Esophagus (tissue), 2 donors: ENCODE data around the gene NR2F1. TPM values are rescaled to one million over a fixed set of nuclear protein-coding genes. Genes with fewer than 3 reads are reported as not detected.
A peak's percentile ranks its signal among the peaks of the same experiment; 100 is the strongest.

ENCODE experiments used
- H3K27ac ChIP-seq, 2 donors: one replicate each; pipeline ENCODE4 v1.5.1; 2013; ENCODE audit warnings: low read depth in 2 of 2, mild to moderate bottlenecking in 2 of 2, inconsistent platforms in 1 of 2, low read length in 1 of 2, moderate library complexity in 1 of 2
- H3K27me3 ChIP-seq, 2 donors: one replicate each; pipeline ENCODE4 v1.6.1; 2013; ENCODE audit warnings: low read length in 2 of 2, control low read depth in 1 of 2, mild to moderate bottlenecking in 1 of 2; ENCODE audit not compliant: insufficient read depth in 2 of 2, control insufficient read depth in 1 of 2
- H3K36me3 ChIP-seq, 2 donors: one replicate each; pipeline ENCODE4 v1.6.1; 2013; ENCODE audit warnings: low read length in 1 of 2; ENCODE audit not compliant: control insufficient read depth in 2 of 2, insufficient read depth in 2 of 2
- H3K4me1 ChIP-seq, 2 donors: one replicate each; pipeline ENCODE4 v1.6.1; 2013; ENCODE audit warnings: low read length in 1 of 2; ENCODE audit not compliant: control insufficient read depth in 2 of 2, insufficient read depth in 2 of 2
- H3K4me3 ChIP-seq, 2 donors: one replicate each; pipeline ENCODE4 v1.5.1; 2013; ENCODE audit warnings: low read length in 2 of 2, mild to moderate bottlenecking in 2 of 2, low read depth in 1 of 2, moderate library complexity in 1 of 2
- H3K9me3 ChIP-seq, 2 donors: one replicate each; pipeline ENCODE4 v1.6.1; 2013; ENCODE audit warnings: mild to moderate bottlenecking in 2 of 2, low read depth in 1 of 2, low read length in 1 of 2, moderate library complexity in 1 of 2; ENCODE audit not compliant: control insufficient read depth in 2 of 2, insufficient read depth in 1 of 2
- WGBS, 2 donors: extraction: QIAGEN DNeasy Blood & Tissue Kit; methylation state at CpG; one replicate each; pipeline ENCODE4 v1.1.7; 2013; 5-methylcytosine and 5-hydroxymethylcytosine counted together
- polyA plus RNA-seq, 2 donors: library from polyadenylated mRNA; stranded (reverse); fragments of 200-250 nt; gene quantifications; one replicate each; pipeline ENCODE4 v1.2.3, GENCODE V29; 2013
- donor health status: healthy with polysubstance abuse.
- donor health status: Bipolar disorder and iron deficiency.

The NR2F1 gene
- polyA plus RNA-seq, 2 donors, result 2.2 to 9.5 TPM

DNA sequence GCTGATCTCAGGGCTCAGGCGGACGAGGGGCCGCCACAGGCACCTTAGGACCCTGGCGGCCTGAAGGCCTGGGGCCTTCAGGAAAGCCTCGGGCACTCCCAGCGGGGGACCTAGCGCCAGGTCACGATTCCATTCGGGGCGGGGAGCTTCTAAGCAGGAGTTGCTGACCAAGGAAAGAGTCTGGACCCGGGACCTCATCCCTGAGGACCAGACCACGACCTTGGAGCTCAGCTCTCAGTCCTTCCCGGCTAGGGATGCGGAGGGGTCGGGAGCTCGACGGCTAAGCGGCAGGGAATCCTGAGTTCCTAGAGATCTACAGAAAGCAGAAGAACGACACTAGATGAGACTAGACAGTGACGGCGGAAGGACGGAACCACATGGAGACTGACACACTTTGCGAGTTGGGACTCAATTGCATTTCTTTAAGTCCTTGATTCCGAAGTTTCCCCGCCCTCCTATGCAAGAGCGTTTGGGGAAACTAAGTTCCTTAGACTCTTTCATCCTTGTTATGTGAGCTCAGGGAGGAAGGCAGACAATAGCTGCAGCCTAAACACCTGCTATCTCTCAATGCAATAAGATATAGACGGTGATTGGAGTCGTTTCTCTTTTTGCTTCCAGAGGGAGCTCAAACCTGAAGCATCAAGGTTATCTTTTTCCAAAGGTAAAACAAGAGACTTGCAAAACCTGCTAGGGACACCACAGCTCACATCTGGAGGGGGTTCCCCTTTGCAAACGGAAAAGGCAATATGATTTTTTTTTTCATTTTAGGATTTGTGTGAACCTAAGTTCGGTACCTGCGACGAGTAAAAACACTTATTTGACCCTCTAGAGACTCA lies 11.7 kb upstream of the NR2F1 start:
- Histone ChIP-seq H3K4me1 (peaks cover 3 to 5% of the 10 kb centered on the region in 2 donors), H3K4me3 (peak overlapping the region in 1 of 2 donors; percentile 30), H3K9me3 (no peaks in the 10 kb centered on the region), H3K36me3 (no peaks in the 10 kb centered on the region), H3K27ac (no peak overlapping the region), H3K27me3 (peaks cover 0 to 9% of the 10 kb centered on the region in 2 donors)
- 57 to 63% methylated on average over 32 of the region's 32 CpGs for WGBS, 2 donors

DNA sequence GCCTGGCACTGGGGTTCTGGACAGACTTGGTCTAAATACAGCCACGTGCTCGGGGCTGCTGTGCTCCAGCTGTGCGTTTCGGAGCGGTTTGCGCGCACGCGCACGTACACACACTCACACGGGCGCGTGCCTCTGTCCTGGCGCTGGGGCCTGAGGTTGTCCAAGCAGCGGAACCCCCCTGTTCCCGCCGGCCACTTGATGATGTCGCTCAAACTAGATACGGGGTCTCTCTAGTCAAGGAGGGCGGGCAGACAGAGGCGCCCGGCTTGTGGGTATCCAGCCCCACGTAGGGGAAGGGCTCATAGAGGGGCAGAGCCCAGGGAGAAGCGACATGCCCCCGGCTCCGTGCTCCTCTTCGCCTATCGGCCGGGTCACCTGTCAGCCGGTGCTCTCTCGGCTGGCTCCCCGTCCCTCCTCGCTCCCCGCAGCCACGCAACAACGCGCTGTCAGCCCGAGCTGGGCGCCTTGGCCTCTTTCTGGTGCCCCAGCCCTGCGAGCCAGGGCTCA lies 10.9 kb upstream of the NR2F1 start:
- peaks cover 3 to 5% of the 10 kb centered on the region in 2 donors for H3K4me1 ChIP-seq
- no peaks in the 10 kb centered on the region for H3K36me3 ChIP-seq
- WGBS, 2 donors, result 21 to 28% methylated on average over 36 to 40 of the region's 40 CpGs
- H3K4me3 ChIP-seq, result peak overlapping the region in 1 of 2 donors; percentile 30
- peaks cover 0 to 9% of the 10 kb centered on the region in 2 donors for H3K27me3 ChIP-seq
- no peak overlapping the region for H3K27ac ChIP-seq
- H3K9me3 ChIP-seq, result no peaks in the 10 kb centered on the region

DNA sequence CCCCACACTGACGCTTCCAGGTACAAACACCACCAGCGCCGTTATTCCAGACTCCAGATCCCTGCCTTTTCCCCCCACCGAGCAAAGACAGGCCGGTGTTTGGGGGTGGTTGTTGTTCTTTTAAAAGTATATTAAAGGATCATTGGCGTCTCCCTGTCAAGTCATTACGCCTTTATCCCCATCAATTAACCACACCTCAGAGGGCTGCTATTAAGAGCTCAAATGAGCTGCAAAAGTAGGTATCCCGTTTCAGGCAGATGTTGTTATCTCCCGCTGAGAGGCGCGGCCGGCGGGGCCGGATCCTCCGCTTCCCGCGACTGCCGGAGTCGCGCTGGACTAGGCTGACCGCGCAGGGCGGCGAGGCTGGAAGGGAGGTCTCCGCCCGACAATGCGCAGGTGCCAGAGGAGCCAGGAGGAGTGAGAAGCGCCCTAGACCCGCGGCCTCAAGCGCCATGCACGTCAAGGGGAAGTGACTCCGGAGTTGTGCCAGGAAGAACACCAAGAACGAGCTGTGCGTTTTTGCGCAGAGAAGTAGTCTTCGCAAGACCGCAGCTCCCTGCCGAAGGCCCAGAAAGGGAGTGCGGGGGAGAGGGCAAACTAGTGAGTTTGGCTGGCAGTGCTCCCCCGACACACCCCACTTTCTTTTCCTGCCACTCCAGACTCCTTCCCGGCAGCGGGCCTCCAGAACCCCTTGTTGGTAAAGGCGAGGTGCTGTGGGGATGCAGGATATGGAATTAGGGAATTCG lies 10.2 kb upstream of the NR2F1 start:
- Histone ChIP-seq H3K4me3 (peak overlapping the region in 1 of 2 donors; percentile 30), H3K4me1 (peaks cover 3 to 5% of the 10 kb centered on the region in 2 donors)

DNA sequence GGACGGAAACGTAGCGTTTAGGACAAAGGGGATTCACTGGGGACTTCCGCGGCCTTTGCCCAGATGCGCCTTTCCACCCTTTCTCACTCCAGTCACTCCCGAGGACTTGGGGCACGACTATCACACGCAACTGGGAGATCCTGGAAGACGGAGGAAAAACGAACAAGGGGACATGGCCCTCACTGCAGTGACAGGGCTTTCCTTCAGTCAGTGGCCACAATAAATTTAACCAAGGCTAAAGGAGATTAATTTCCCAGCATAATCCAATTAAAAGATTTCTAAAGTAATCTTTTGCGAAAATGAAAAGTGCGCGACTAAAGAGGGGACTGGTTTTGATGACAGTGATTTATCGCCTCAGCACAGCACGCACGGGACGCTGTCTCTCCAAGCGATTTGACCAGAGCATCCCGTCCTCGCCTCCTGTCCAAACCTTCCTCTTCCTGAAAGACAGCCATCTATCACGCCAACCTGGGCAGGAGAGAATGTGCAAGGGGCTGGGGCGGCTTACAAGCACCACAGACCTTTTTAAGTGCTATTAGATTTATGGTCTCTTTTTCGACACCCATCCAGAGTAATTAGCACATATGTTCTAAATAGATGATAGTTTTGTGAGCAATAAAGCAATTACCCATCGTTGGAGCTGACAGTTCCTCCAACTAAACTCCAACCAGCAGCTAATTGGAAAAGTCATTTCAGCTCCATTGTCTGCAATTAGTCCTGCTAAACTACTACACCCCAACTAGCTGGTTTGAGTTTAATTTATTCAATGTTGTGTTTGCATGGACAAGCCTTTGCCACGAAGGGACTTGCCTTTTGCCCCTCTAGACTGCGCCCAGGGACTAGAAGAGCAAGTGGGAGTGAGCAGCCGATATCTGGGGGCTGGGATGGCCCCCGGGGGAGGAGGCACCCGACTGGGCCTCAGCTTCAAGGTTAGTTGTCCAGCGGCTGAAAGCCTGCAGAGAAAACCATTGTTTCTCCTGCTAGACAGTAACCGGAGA lies 9.4 kb upstream of the NR2F1 start:
- Histone ChIP-seq H3K4me3 (peak overlapping the region in 1 of 2 donors; percentile 5), H3K27ac (no peak overlapping the region), H3K27me3 (peaks cover 0 to 9% of the 10 kb centered on the region in 2 donors), H3K9me3 (no peaks in the 10 kb centered on the region), H3K4me1 (peaks cover 3 to 5% of the 10 kb centered on the region in 2 donors), H3K36me3 (no peaks in the 10 kb centered on the region)
- 40 to 46% methylated on average over 32 of the region's 32 CpGs for WGBS, 2 donors

More for the DNA sequence above, 10.2 kb upstream of the NR2F1 start:
- Histone ChIP-seq H3K27me3 (peaks cover 0 to 9% of the 10 kb centered on the region in 2 donors), H3K9me3 (no peaks in the 10 kb centered on the region), H3K27ac (no peak overlapping the region), H3K36me3 (no peaks in the 10 kb centered on the region)
- 19 to 25% methylated on average over 45 of the region's 45 CpGs for WGBS, 2 donors

DNA sequence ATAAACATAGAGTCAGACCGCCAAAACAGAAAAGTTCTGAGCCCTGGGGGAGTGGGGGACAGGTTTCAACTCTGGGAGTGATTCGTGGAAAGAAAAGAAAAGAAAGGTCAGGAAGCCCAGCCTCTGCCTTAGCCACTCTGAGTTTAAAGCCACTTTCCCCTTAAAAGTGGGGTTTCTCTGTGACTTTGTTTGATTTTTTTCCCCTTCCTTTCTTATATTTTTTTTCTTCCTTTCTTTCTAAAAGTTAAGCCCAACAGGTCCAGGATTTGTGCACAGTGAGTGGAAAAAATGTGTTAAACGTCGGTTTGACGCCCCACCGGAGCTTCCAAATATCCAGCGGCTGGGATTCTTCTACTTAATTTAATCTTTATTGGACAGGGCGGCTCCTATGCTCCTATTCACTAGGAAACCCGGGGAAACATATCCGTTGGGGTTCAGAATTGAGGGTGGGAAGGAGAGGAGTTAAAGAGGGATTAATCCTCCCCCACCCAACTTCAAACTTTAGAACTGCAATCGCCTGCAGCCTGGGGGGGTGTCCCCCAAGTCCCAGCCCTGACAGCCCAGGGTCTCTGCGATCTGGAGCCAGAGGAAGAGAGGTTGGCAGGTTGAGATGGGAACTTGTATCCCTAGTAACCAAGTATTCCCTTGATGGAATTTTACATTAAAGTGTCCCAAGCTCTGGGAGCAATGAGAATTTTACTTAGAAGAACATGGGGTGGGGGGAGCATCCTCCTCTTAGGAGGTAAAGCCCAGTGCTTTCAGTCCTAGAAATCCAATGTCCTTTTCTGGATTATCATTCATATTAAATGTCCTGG lies 8.3 kb upstream of the NR2F1 start:
- Histone ChIP-seq H3K9me3 (no peaks in the 10 kb centered on the region), H3K4me1 (peaks cover 4 to 5% of the 10 kb centered on the region in 2 donors), H3K27me3 (peaks cover 0 to 11% of the 10 kb centered on the region in 2 donors), H3K4me3 (no peak overlapping the region), H3K27ac (no peak overlapping the region), H3K36me3 (no peaks in the 10 kb centered on the region)
- WGBS, 2 donors, result 22 to 27% methylated on average over 12 of the region's 12 CpGs

DNA sequence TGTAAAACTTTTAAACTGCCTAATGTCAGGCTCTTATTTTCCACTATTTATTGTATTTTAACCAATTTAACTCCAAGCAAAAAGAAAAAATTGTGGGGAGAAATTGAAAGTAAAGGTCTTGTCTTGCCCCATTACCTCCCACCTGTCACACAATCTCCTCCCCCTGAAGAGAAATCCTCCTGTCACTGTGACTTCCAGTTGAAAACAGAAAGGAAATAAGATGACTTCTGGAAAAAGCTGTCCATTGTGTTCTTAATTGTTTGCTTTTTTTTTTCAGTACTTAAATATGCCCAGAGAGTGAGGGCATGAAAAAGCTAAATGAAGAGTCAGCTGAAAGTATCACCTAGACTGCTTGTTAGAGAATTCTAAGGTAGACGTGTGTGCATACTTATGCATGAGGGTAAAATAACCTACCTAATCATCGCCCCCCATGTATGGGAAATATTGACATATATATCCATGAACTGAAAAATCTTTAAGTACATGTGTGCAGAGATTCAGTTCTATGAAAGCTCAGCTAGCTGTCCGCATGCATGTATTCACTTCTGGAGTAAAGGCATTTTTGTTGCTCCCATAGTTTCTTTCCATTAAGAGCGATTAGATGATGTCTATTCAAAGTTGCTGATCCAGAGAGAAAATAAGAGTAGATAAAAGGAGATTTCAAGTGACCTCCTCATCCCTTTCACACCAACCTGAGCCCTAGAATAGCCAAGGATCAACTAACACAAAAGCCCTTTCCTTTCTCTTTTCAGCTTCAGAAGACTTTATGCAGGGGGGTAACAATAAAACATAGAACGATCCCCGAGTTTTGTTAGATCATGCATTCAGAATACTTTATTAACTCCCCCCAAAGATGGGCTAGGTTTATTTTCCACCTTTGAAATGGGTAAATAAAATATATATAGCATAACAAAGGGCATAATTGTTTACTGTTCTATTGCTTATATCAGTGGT lies 7.3 kb upstream of the NR2F1 start:
- H3K4me1 ChIP-seq, result peaks cover 5 to 11% of the 10 kb centered on the region in 2 donors
- no peak overlapping the region for H3K27ac ChIP-seq
- WGBS, 2 donors, result 53 to 68% methylated on average over 6 of the region's 6 CpGs
- no peaks in the 10 kb centered on the region for H3K36me3 ChIP-seq
- no peak overlapping the region for H3K4me3 ChIP-seq
- H3K27me3 ChIP-seq, result peaks cover 0 to 13% of the 10 kb centered on the region in 2 donors
- H3K9me3 ChIP-seq, result no peaks in the 10 kb centered on the region

DNA sequence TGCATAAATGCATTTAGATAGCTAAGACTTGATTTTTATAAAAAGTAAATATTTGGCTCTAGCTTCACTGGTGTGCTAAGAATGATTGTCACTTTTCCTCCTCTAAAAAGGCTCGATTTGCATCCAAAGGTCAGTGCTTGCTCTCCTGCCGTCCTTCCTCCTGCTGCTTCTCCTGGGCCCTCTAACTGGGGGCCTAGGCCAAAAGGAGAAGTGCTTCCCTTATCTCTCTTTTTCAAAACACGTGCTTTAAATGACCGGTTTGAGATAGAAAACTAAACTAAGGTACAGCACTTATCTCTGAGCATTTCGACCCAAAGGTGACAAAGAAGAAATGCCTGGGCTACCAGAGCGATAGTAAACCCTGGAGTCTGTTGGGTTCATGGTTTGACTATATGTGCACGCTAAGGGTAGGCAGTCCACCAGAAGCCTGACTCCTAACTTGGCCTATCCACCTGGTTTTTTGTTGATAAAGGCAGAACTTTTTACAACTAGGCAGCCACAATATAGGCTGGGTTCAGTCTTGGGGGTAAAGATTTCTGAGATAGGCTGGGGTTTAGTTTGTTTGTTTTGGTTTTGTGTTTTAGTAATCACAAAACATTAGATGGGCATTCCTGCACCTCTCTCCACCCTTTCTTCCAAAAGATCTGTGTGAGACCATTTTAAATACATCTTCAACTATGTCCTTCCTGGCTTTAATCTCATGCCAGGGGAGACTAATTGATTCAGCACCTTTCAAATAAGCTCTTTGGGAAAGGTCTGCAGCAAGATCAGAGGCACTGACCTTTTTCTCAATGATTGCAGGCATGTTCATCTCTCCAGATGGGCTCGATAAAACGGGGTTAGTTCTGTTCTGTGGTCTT lies 5.8 kb upstream of the NR2F1 start:
- Histone ChIP-seq H3K9me3 (no peaks in the 10 kb centered on the region), H3K27ac (no peak overlapping the region), H3K4me3 (no peak overlapping the region), H3K36me3 (no peaks in the 10 kb centered on the region), H3K27me3 (peaks cover 0 to 11% of the 10 kb centered on the region in 2 donors), H3K4me1 (peaks cover 2 to 11% of the 10 kb centered on the region in 2 donors)
- 48 to 72% methylated on average over 9 of the region's 9 CpGs for WGBS, 2 donors
